Suppressor macrophage treated with lipopolysaccharide for 1 hour (primary cell): Measurements from ENCODE around the gene ARID1B.

Experiments used
- DNase-seq, 3 donors: peaks; one replicate each; pipeline ENCODE4 v3.0.0-alpha.2; 2020 to 2022

The ARID1B gene

GRCh38 chr6:157086632-157087031 lies 309.5 kb downstream of the ARID1B start:
- DNase-seq, result no peak

GRCh38 chr6:157087974-157088373 lies 310.8 kb downstream of the ARID1B start:
- DNase-seq, result no peak

- no peak for DNase-seq
These were observed 311.7 kb downstream of the ARID1B start for GRCh38 chr6:157088841-157089240.

GRCh38 chr6:157089258-157089657 lies 312.1 kb downstream of the ARID1B start:
- no peak for DNase-seq

- DNase-seq, result no peak
These were observed 312.7 kb downstream of the ARID1B start for GRCh38 chr6:157089851-157090250.

- no peak for DNase-seq
These were observed 313.6 kb downstream of the ARID1B start for GRCh38 chr6:157090736-157091135.

- DNase-seq, result no peak
These were observed 314.1 kb downstream of the ARID1B start for GRCh38 chr6:157091243-157091642.

- no peak for DNase-seq
These were observed 314.8 kb downstream of the ARID1B start for GRCh38 chr6:157091856-157092460.

GRCh38 chr6:157092736-157093135 lies 315.6 kb downstream of the ARID1B start:
- DNase-seq, result peak in 2 of 3 donors; percentile 12 to 51

GRCh38 chr6:157093536-157093935 lies 316.4 kb downstream of the ARID1B start:
- no peak for DNase-seq

- no peak for DNase-seq
These were observed 316.9 kb downstream of the ARID1B start for GRCh38 chr6:157094038-157094437.

- no peak for DNase-seq
These were observed 317.9 kb downstream of the ARID1B start for GRCh38 chr6:157095084-157095483.

GRCh38 chr6:157095569-157095968 lies 318.4 kb downstream of the ARID1B start:
- no peak for DNase-seq

GRCh38 chr6:157096105-157096504 lies 318.9 kb downstream of the ARID1B start:
- no peak for DNase-seq

GRCh38 chr6:157096522-157096921 lies 319.3 kb downstream of the ARID1B start:
- DNase-seq, result no peak

GRCh38 chr6:157097255-157097955 lies 320.2 kb downstream of the ARID1B start:
- no peak for DNase-seq

GRCh38 chr6:157098999-157099398 lies 321.8 kb downstream of the ARID1B start:
- no peak for DNase-seq

- peak; percentile 59 to 80 (median 65) for DNase-seq
These were observed 322.9 kb downstream of the ARID1B start for GRCh38 chr6:157099912-157100593.

GRCh38 chr6:157101166-157101565 lies 324.0 kb downstream of the ARID1B start:
- no peak for DNase-seq

GRCh38 chr6:157104803-157105202 lies 327.6 kb downstream of the ARID1B start:
- DNase-seq, result no peak

- DNase-seq, result peak in 2 of 3 donors; percentile 19 to 44
These were observed 329.3 kb downstream of the ARID1B start for GRCh38 chr6:157106487-157106886.

GRCh38 chr6:157107571-157107914 lies 330.4 kb downstream of the ARID1B start:
- no peak for DNase-seq

GRCh38 chr6:157107915-157108651 lies 330.9 kb downstream of the ARID1B start:
- peak in 2 of 3 donors; percentile 40 to 49 for DNase-seq
